AG04450 (cell line): ENCODE measurements around the gene ISG20. TPM values are rescaled to one million over a fixed set of nuclear protein-coding genes. Genes with fewer than 3 reads are reported as not detected.

Source experiments
- CTCF ChIA-PET: fragments of 300-600, 350-600 bp; formaldehyde crosslinking; extraction: SDS; loops from one replicate; lab custom pipeline; 2022; ENCODE audit warnings: antibody characterized with exemption, inconsistent platforms; lab: Charles Lee
- POLR2A ChIA-PET: fragments of 350-600 bp; formaldehyde crosslinking; extraction: SDS; loops from one replicate; lab custom pipeline; 2021; ENCODE audit warnings: antibody characterized with exemption, inconsistent platforms; lab: Yijun Ruan, JAX
- DNase-seq: peaks from one replicate; pipeline ENCODE4 v3.0.0-alpha.2; 2011; ENCODE audit warnings: low read depth, low spot score
- H3K27ac ChIP-seq: one replicate; pipeline ENCODE4 v1.5.1; 2012; ENCODE audit warnings: low read depth, low read length, control low read depth
- H3K27me3 ChIP-seq: one replicate; pipeline ENCODE4 v1.6.0; 2012; ENCODE audit warnings: low read length; ENCODE audit not compliant: control insufficient read depth, insufficient read depth
- H3K4me3 ChIP-seq: 2 replicates; pipeline ENCODE4 v1.5.1; 2011; ENCODE audit warnings: mild to moderate bottlenecking, low read depth, low read length, control low read depth
- H3K9me3 ChIP-seq: 2 replicates; pipeline ENCODE4 v1.5.1; 2012; ENCODE audit warnings: low read length; ENCODE audit not compliant: control insufficient read depth, insufficient read depth
- polyA plus RNA-seq: library from polyadenylated mRNA; depleted of rRNA; stranded (reverse); fragments of >200 nt; gene quantifications from 2 replicates; pipeline ENCODE4 v1.2.3, GENCODE V29; 2011
- TF ChIP-seq, protein P1 (sequence below): IDR thresholded peaks from 2 replicates; pipeline ENCODE4 v1.5.1; 2011; ENCODE audit warnings: low read depth, low read length, control low read depth, inconsistent platforms

The ISG20 gene
- polyA plus RNA-seq, 1 experiment, result 5.2 TPM

- CTCF ChIA-PET, result no interaction called here
- POLR2A ChIA-PET, result no interaction called here
- no peak for DNase-seq
- TF ChIP-seq, protein P1, sequence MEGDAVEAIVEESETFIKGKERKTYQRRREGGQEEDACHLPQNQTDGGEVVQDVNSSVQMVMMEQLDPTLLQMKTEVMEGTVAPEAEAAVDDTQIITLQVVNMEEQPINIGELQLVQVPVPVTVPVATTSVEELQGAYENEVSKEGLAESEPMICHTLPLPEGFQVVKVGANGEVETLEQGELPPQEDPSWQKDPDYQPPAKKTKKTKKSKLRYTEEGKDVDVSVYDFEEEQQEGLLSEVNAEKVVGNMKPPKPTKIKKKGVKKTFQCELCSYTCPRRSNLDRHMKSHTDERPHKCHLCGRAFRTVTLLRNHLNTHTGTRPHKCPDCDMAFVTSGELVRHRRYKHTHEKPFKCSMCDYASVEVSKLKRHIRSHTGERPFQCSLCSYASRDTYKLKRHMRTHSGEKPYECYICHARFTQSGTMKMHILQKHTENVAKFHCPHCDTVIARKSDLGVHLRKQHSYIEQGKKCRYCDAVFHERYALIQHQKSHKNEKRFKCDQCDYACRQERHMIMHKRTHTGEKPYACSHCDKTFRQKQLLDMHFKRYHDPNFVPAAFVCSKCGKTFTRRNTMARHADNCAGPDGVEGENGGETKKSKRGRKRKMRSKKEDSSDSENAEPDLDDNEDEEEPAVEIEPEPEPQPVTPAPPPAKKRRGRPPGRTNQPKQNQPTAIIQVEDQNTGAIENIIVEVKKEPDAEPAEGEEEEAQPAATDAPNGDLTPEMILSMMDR, result no peak
- H3K9me3 ChIP-seq, result no peaks in the 10 kb centered on the region
- H3K27ac ChIP-seq, result no peak overlapping the region
- peaks cover 5% of the 10 kb centered on the region for H3K27me3 ChIP-seq
- no peak overlapping the region for H3K4me3 ChIP-seq
Observed at GRCh38 chr15:88674661-88675060, 35.8 kb downstream of the ISG20 start.

GRCh38 chr15:88678755-88679154, 39.9 kb downstream of the ISG20 start:
- no peak overlapping the region for H3K4me3 ChIP-seq
- POLR2A ChIA-PET, result no interaction called here
- CTCF ChIA-PET, result no interaction called here
- H3K27ac ChIP-seq, result no peak overlapping the region
- TF ChIP-seq, protein P1, result no peak
- no peaks in the 10 kb centered on the region; the same call in 1 of the 2 replicates for H3K9me3 ChIP-seq
- peaks cover 6% of the 10 kb centered on the region for H3K27me3 ChIP-seq
- DNase-seq, result no peak

DNA sequence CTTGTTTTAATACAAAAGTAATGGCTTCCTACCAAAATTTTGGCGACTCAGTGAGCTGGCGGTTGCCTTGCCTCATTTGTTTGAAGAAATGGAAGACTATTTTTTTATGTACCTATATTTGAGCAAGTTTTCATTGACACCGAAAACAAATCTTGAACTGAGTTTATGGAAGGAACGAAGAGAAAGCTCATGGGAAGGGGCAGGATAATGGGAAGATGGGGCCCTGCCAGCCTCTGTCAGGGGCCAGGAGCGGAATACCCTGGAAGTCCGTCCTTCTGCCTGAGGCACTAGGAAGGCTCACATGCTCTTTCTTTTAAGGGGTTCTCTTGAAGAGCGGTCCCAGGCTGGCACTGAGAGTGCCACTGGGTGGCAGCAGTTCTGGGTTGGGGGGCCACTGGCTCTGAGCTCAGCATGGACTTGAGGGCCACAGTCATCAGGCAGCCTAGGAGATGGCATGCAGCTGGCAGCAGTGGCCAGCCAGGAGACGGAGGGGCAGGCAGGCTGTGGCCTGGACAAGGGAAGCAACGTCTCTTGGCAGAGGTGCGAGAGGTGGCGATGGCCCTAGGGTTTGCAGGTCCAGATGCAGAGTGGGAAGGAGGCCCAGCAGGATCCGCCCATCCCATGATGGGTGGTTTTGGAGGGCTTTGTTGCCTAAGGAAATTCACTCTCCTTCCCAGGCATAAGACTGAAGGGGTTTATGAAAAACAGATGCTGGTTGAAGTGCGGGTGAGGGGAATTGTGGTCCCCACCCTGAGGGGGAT, 41.6 kb downstream of the ISG20 start:
- TF ChIP-seq, protein P1, result no peak
- H3K9me3 ChIP-seq, result no peaks in the 10 kb centered on the region; the same call in 1 of the 2 replicates
- DNase-seq, result no peak
- ChIA-PET CTCF (no interaction called here), POLR2A (no interaction called here)
- H3K27me3 ChIP-seq, result peaks cover 6% of the 10 kb centered on the region
- no peak overlapping the region for H3K4me3 ChIP-seq
- no peak overlapping the region for H3K27ac ChIP-seq

DNA sequence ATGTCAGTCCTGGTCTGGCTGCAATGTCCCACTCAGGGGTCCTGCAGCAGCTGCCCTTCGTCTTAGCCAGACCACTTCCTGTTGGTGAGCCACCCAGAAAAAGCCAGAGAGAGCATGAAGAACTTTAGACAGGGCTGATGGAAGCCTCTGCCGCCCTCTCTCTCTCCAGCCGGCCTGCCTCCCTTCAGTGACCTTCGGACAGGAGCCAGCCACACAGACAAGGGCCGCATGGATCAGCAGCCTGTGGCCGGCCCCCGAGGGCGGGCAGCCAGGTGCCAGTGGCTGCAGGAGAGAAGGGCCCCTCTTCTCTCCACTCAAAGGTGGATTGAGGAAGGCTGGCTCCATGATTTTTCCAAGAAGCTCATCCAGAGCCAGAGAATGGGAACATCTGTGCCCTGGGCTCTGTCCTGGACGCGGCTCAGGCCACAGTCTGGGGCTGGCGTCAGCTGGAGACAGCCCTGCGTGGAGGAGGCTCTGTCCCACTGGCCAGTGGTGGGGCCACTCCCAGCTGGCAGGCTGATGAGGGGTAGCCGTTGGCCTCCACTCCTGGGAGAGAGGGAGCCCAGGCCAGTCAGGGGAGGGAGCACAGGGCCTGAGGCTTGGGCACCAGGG, 42.9 kb downstream of the ISG20 start:
- TF ChIP-seq, protein P1, result no peak
- POLR2A ChIA-PET, result no interaction called here
- no peak overlapping the region for H3K4me3 ChIP-seq
- no peaks in the 10 kb centered on the region; the same call in 1 of the 2 replicates for H3K9me3 ChIP-seq
- CTCF ChIA-PET, result interaction anchor here (0.5 to 0.6 kb wide), 2 partner anchors 160 to 374 kb away, joined by 3 to 10 read pairs; no protein-coding TSS in a partner anchor
- no peak for DNase-seq
- H3K27me3 ChIP-seq, result peaks cover 10% of the 10 kb centered on the region
- H3K27ac ChIP-seq, result no peak overlapping the region

- POLR2A ChIA-PET, result no interaction called here
- Histone ChIP-seq H3K27ac (no peak overlapping the region), H3K27me3 (peaks cover 20% of the 10 kb centered on the region), H3K4me3 (no peak overlapping the region), H3K9me3 (peaks cover 8% of the 10 kb centered on the region)
- CTCF ChIA-PET, result no interaction called here
- no peak for DNase-seq
- TF ChIP-seq, protein P1, result no peak
Observed at GRCh38 chr15:88684345-88684744, 45.5 kb downstream of the ISG20 start.
